Kidney (tissue), 14 donors: ENCODE data around the gene RRP12. TPM values are rescaled to one million over a fixed set of nuclear protein-coding genes. Genes with fewer than 3 reads are reported as not detected.

Experiments
- DNase-seq, 5 donors: peaks; one replicate each; pipeline ENCODE4 v3.0.0-alpha.2; 2013 to 2020
- FAIRE-seq: peaks from 2 replicates; lab custom pipeline; 2012; peaks lifted over from hg19 to GRCh38; lab: Jason Lieb, UNC
- H3K27ac ChIP-seq, 2 donors: one replicate each; pipeline ENCODE4 v1.7.0; 2013; ENCODE audit warnings: low read depth in 2 of 2, low read length in 2 of 2, inconsistent platforms in 1 of 2
- H3K27me3 ChIP-seq: one replicate; pipeline ENCODE4 v1.7.1; 2013; ENCODE audit warnings: low read length, inconsistent platforms; ENCODE audit not compliant: control insufficient read depth, insufficient read depth
- H3K36me3 ChIP-seq, 3 donors: one replicate each; pipeline versions ENCODE4 v1.7.0 to v1.7.1; 2013; ENCODE audit warnings: low read length in 3 of 3, control low read depth in 1 of 3, inconsistent platforms in 1 of 3; ENCODE audit not compliant: insufficient read depth in 3 of 3, control insufficient read depth in 2 of 3
- H3K4me1 ChIP-seq, 3 donors: one replicate each; pipeline versions ENCODE4 v1.7.0 to v1.7.1; 2013; ENCODE audit warnings: low read length in 3 of 3, inconsistent platforms in 1 of 3, low read depth in 1 of 3; ENCODE audit not compliant: control insufficient read depth in 2 of 3, insufficient read depth in 2 of 3
- H3K4me3 ChIP-seq, 3 donors: one replicate each; pipeline versions ENCODE4 v1.7.0 to v1.8.1; 2013; ENCODE audit warnings: low read length in 3 of 3, control low read depth in 1 of 3, inconsistent platforms in 1 of 3
- H3K9ac ChIP-seq, 3 donors: one replicate each; pipeline versions ENCODE4 v1.7.0 to v1.7.1; 2013; ENCODE audit warnings: low read length in 3 of 3, control low read depth in 1 of 3, inconsistent platforms in 1 of 3
- H3K9me3 ChIP-seq, 3 donors: one replicate each; pipeline versions ENCODE4 v1.7.0 to v1.7.1; 2013; ENCODE audit warnings: low read length in 3 of 3, control low read depth in 1 of 3, inconsistent platforms in 1 of 3; ENCODE audit not compliant: control insufficient read depth in 2 of 3, insufficient read depth in 1 of 3
- CTCF ChIP-seq: IDR thresholded peaks from 3 replicates; pipeline ENCODE4 v1.5.1; 2012; ENCODE audit warnings: mild to moderate bottlenecking, moderate library complexity, borderline replicate concordance; ENCODE audit not compliant: insufficient read depth; ENCODE audit errors: extremely low read depth
- intact Hi-C: fragments of 100-400 bp; cut with DNase I; formaldehyde crosslinking; loops from one replicate; pipeline ENCODE4 v1.11.1; 2022
- polyA plus RNA-seq: library from polyadenylated mRNA; stranded (reverse); fragments of 350-450 nt; fragmentation: Illumina TruSeq; extraction: RNeasy Lipid Tissue Mini Kit (QIAGEN cat#74804); gene quantifications from one replicate; pipeline ENCODE4 v1.2.3, GENCODE V29; 2014; ENCODE audit warnings: low read depth, low replicate concordance; ENCODE audit not compliant: insufficient read depth
- total RNA-seq: library from RNA; stranded (reverse); fragmentation: NEBNext Ultra II Directional; extraction: Animal tissue kit (Norgen Biotek cat#: 25700); gene quantifications from one replicate; pipeline ENCODE4 v1.2.1, GENCODE V29; 2021
- donor health status: control.
- donor health status: control.
- donor health status: control.
- donor health status: control.
- donor health status: control.
- donor health status: DM: yes; HTN: yes; CAD: no.
- donor health status: Normal renal cell carcinoma (clear cell type).

Gene RRP12
- total and polyA plus RNA-seq, 2 donors from 2014 or later = 9.7 to 30.0 TPM

- FAIRE-seq (no peak), DNase-seq (no peak)
- Histone ChIP-seq H3K27ac (no peak overlapping the region), H3K4me3 (no peak overlapping the region), H3K36me3 (peaks cover 2 to 19% (median 10%) of the 10 kb centered on the region in 3 donors), H3K9me3 (no peaks in the 10 kb centered on the region), H3K4me1 (no peaks in the 10 kb centered on the region), H3K9ac (no peak overlapping the region), H3K27me3 (no peaks in the 10 kb centered on the region)
- intact Hi-C loops = no loop called here
- no peak for TF ChIP-seq CTCF
Measured at GRCh38 chr10:97393034-97393573, 8.0 kb downstream of the RRP12 start.

GRCh38 chr10:97390091-97390490, 11.0 kb downstream of the RRP12 start:
- FAIRE-seq (no peak), DNase-seq (no peak)
- no peaks in the 10 kb centered on the region for H3K9me3 ChIP-seq
- TF ChIP-seq CTCF = no peak
- no peak overlapping the region for H3K9ac ChIP-seq
- no peak overlapping the region for H3K4me3 ChIP-seq
- H3K4me1 ChIP-seq = no peaks in the 10 kb centered on the region
- H3K27ac ChIP-seq = no peak overlapping the region
- intact Hi-C loops = no loop called here
- H3K27me3 ChIP-seq = no peaks in the 10 kb centered on the region
- peaks cover 0 to 17% (median 8%) of the 10 kb centered on the region in 3 donors for H3K36me3 ChIP-seq

- Histone ChIP-seq H3K4me3 (no peak overlapping the region), H3K4me1 (no peaks in the 10 kb centered on the region), H3K27ac (no peak overlapping the region), H3K36me3 (peaks cover 0 to 15% (median 8%) of the 10 kb centered on the region in 3 donors), H3K9me3 (no peaks in the 10 kb centered on the region), H3K9ac (no peak overlapping the region), H3K27me3 (no peaks in the 10 kb centered on the region)
- no peak for FAIRE-seq
- intact Hi-C loops = no loop called here
- no peak for TF ChIP-seq CTCF
- no peak for DNase-seq
Measured at GRCh38 chr10:97388152-97388551, 13.0 kb downstream of the RRP12 start.

DNA sequence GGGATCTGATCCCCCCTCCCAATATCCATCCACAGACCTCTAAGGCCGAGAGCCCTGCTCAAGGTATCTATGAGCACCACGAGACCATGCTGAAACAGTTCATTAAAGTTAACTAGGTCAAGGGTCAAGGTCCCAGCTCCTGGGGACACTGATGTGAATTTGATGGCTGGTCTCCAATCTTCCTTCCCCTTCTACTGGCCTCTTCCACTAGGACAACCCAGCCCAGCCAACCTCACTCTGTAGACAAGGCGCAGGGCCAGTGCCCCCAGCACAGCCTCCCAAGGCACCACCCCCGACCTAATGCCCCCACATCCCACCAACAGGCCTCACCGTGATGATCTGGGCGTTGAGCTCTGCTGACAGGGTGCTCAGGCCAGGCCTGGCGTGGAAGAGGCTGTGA, 15.6 kb downstream of the RRP12 start:
- no peaks in the 10 kb centered on the region for H3K4me1 ChIP-seq
- no peaks in the 10 kb centered on the region for H3K27me3 ChIP-seq
- no peaks in the 10 kb centered on the region for H3K9me3 ChIP-seq
- H3K27ac ChIP-seq = no peak overlapping the region
- FAIRE-seq (no peak), DNase-seq (no peak)
- H3K9ac ChIP-seq = no peak overlapping the region
- H3K36me3 ChIP-seq = peaks cover 0 to 11% (median 8%) of the 10 kb centered on the region in 3 donors
- no peak for TF ChIP-seq CTCF
- no peak overlapping the region for H3K4me3 ChIP-seq
- intact Hi-C loops = no loop called here
